GM19397 (cell line): ENCODE data around the gene HES5.

Source experiments
- ATAC-seq: cut with Tn5 transposase; IDR thresholded peaks from one replicate; pipeline ENCODE4 v1.9.1; 2021; ENCODE audit warnings: mild to moderate bottlenecking, moderate library complexity; ENCODE audit not compliant: unreplicated experiment

The HES5 gene

GRCh38 chr1:2502661-2503553 is 27.2 kb downstream of the HES5 start:
- ATAC-seq = no peak

- ATAC-seq = no peak
These were observed 27.9 kb downstream of the HES5 start for GRCh38 chr1:2502210-2502609.

- no peak for ATAC-seq
These were observed 28.3 kb downstream of the HES5 start for GRCh38 chr1:2501820-2502119.

GRCh38 chr1:2501041-2501819 is 28.8 kb downstream of the HES5 start:
- ATAC-seq = no peak

GRCh38 chr1:2499986-2500596 is 30.0 kb downstream of the HES5 start:
- no peak for ATAC-seq

GRCh38 chr1:2499260-2499659 is 30.8 kb downstream of the HES5 start:
- no peak for ATAC-seq

- ATAC-seq = no peak
These were observed 31.4 kb downstream of the HES5 start for GRCh38 chr1:2498648-2499047.

GRCh38 chr1:2497891-2498290 is 32.2 kb downstream of the HES5 start:
- ATAC-seq = no peak

GRCh38 chr1:2496746-2497145 is 33.3 kb downstream of the HES5 start:
- ATAC-seq = no peak

- no peak for ATAC-seq
These were observed 33.9 kb downstream of the HES5 start for GRCh38 chr1:2496087-2496622.

- ATAC-seq = no peak
These were observed 34.5 kb downstream of the HES5 start for GRCh38 chr1:2495546-2495945.

GRCh38 chr1:2495026-2495425 is 35.0 kb downstream of the HES5 start:
- no peak for ATAC-seq

- ATAC-seq = no peak
These were observed 35.8 kb downstream of the HES5 start for GRCh38 chr1:2494323-2494693.

- no peak for ATAC-seq
These were observed 36.3 kb downstream of the HES5 start for GRCh38 chr1:2493691-2494322.

- ATAC-seq = no peak
These were observed 36.8 kb downstream of the HES5 start for GRCh38 chr1:2493218-2493617.

GRCh38 chr1:2492091-2492490 is 38.0 kb downstream of the HES5 start:
- ATAC-seq = no peak

- ATAC-seq = no peak
These were observed 40.4 kb downstream of the HES5 start for GRCh38 chr1:2489615-2490014.

- ATAC-seq = no peak
These were observed 41.4 kb downstream of the HES5 start for GRCh38 chr1:2488688-2489087.

- no peak for ATAC-seq
These were observed 43.5 kb downstream of the HES5 start for GRCh38 chr1:2486558-2486957.

GRCh38 chr1:2486041-2486440 is 44.0 kb downstream of the HES5 start:
- no peak for ATAC-seq

- ATAC-seq = no peak
These were observed 46.1 kb downstream of the HES5 start for GRCh38 chr1:2483970-2484369.
